Lung microvascular endothelial cell (primary cell): ENCODE results near the gene PHF1. TPM values are rescaled to one million over a fixed set of nuclear protein-coding genes. Genes with fewer than 3 reads are reported as not detected.
A peak's percentile ranks its signal among the peaks of the same experiment; 100 is the strongest.

ENCODE experiments used
- DNase-seq, 2 donors: peaks; one replicate each; pipeline versions ENCODE4 v3.0.0 to v3.0.0-alpha.2; 2010; ENCODE audit warnings: low read depth in 2 of 2
- total RNA-seq: library from RNA; depleted of rRNA; stranded (reverse); fragments of >200 nt; gene quantifications from 2 replicates; pipeline ENCODE4 v1.2.1, GENCODE V29; 2014

Gene PHF1
- total RNA-seq, 1 donor from 2014 or later: 9.7 TPM

GRCh38 chr6:33417128-33417902 lies 6.5 kb downstream of the PHF1 start:
- DNase-seq: peak; percentile 23 to 72

- peak; percentile 100 for DNase-seq
Observed at GRCh38 chr6:33417903-33418689, 7.3 kb downstream of the PHF1 start, which contains the start of gene CUTA. TSS of gene CUTA (minus strand) at chr6:33418107. CDS start at chr6:33418000, 107 bp downstream.

- DNase-seq: no peak
Observed at GRCh38 chr6:33418690-33419291, 8.0 kb downstream of the PHF1 start.

GRCh38 chr6:33419580-33420490 lies 9.0 kb downstream of the PHF1 start, which contains the start of gene SYNGAP1:
TSS of gene SYNGAP1 (plus strand) at chr6:33420065. CDS start at chr6:33420265, 200 bp downstream.
- DNase-seq: no peak

GRCh38 chr6:33420491-33421343 lies 9.9 kb downstream of the PHF1 start:
- no peak for DNase-seq

GRCh38 chr6:33421344-33421643 lies 10.5 kb downstream of the PHF1 start:
- DNase-seq: no peak

- DNase-seq: no peak
Observed at GRCh38 chr6:33423777-33424176, 13.0 kb downstream of the PHF1 start.

- DNase-seq: no peak
Observed at GRCh38 chr6:33424855-33425667, 14.2 kb downstream of the PHF1 start.

- peak; percentile 78 to 87 for DNase-seq
Observed at GRCh38 chr6:33425668-33426577, 15.1 kb downstream of the PHF1 start.

- DNase-seq: peak in 1 of 2 donors; percentile 33
Observed at GRCh38 chr6:33426590-33427511, 16.0 kb downstream of the PHF1 start.

- DNase-seq: peak in 1 of 2 donors; percentile 48
Observed at GRCh38 chr6:33427585-33428223, 16.9 kb downstream of the PHF1 start.

- DNase-seq: peak; percentile 42 to 66
Observed at GRCh38 chr6:33428224-33428965, 17.6 kb downstream of the PHF1 start.

GRCh38 chr6:33428966-33429749 lies 18.3 kb downstream of the PHF1 start:
- no peak for DNase-seq

- peak in 1 of 2 donors; percentile 31 for DNase-seq
Observed at GRCh38 chr6:33429750-33430052, 18.9 kb downstream of the PHF1 start.

GRCh38 chr6:33430334-33430733 lies 19.5 kb downstream of the PHF1 start:
- DNase-seq: no peak
